Esophagus muscularis mucosa (tissue), 4 donors: Measurements from ENCODE around the gene ARL5C. TPM values are rescaled to one million over a fixed set of nuclear protein-coding genes. Genes with fewer than 3 reads are reported as not detected.

ENCODE experiments used
- DNase-seq: peaks from one replicate; pipeline ENCODE4 v3.0.0-alpha.2; 2017; ENCODE audit errors: extremely low spot score
- H3K27ac ChIP-seq, 4 donors: fragments of 200-600 bp; sonication (generic); replicated peaks in 1 of 4; 1 replicate in 3 of 4; 2 replicates in 1 of 4; pipeline ENCODE4 v1.5.1; 2016 to 2019; ENCODE audit warnings: mild to moderate bottlenecking in 1 of 4
- H3K27me3 ChIP-seq, 4 donors: fragments of 200-600 bp; sonication (generic); one replicate each; pipeline versions ENCODE4 v1.5.1 to v1.6.0; 2016 to 2019
- H3K36me3 ChIP-seq, 4 donors: fragments of 200-600 bp; sonication (generic); one replicate each; pipeline ENCODE4 v1.5.1; 2016 to 2019
- H3K4me1 ChIP-seq, 4 donors: fragments of 200-600 bp; sonication (generic); one replicate each; pipeline ENCODE4 v1.5.1; 2016 to 2019
- H3K4me3 ChIP-seq, 4 donors: fragments of 200-600 bp; sonication (generic); 1 replicate in 2 of 4; 2 replicates in 2 of 4; pipeline ENCODE4 v1.5.1; 2016 to 2019; ENCODE audit warnings: mild to moderate bottlenecking in 4 of 4, moderate library complexity in 1 of 4
- H3K9me3 ChIP-seq, 4 donors: fragments of 200-600 bp; sonication (generic); 1 replicate in 3 of 4; 2 replicates in 1 of 4; pipeline ENCODE4 v1.5.1; 2016 to 2019
- CTCF ChIP-seq, 3 experiments: fragments of 200-600 bp in 2 of 3; fragments of 450-650 bp in 1 of 3; sonication (generic) in 2 of 3; IDR thresholded peaks; one replicate each; pipeline ENCODE4 v1.5.1; 2017 to 2019; ENCODE audit warnings: antibody characterized with exemption in 3 of 3, mild to moderate bottlenecking in 2 of 3, moderate library complexity in 1 of 3
- EP300 ChIP-seq: sonication (generic); formaldehyde crosslinking; IDR thresholded peaks from one replicate; pipeline ENCODE4 v1.6.1; 2017; ENCODE audit warnings: antibody characterized with exemption
- POLR2A ChIP-seq: fragments of 450-650 bp; IDR thresholded peaks from one replicate; pipeline ENCODE4 v1.6.1; 2017; ENCODE audit warnings: antibody characterized with exemption, moderate library complexity, mild to moderate bottlenecking, low read depth
- POLR2AphosphoS5 ChIP-seq, 2 donors: sonication (generic); formaldehyde crosslinking; IDR thresholded peaks; one replicate each; pipeline ENCODE4 v1.6.1; 2017; ENCODE audit warnings: antibody characterized with exemption in 2 of 2
- WGBS: methylation state at CpG from one replicate; pipeline ENCODE4 v1.1.5; 2018; 5-methylcytosine and 5-hydroxymethylcytosine counted together
- intact Hi-C: fragments of 100-400 bp; cut with DNase I; formaldehyde crosslinking; loops from one replicate; pipeline ENCODE4 v1.15.1; 2023
- total RNA-seq, 4 donors: library from RNA; depleted of rRNA; stranded (reverse); fragments of >200 nt; gene quantifications; one replicate each; pipeline versions ENCODE4 v1.1.0 to v1.2.1, GENCODE V29; 2016

Gene ARL5C, protein sequence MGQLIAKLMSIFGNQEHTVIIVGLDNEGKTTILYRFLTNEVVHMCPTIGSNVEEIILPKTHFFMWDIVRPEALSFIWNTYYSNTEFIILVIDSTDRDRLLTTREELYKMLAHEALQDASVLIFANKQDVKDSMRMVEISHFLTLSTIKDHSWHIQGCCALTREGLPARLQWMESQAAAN
- total RNA-seq, result 1 to 10 TPM in 1 of 4 donors, not detected in 3; 1.7 TPM

DNA sequence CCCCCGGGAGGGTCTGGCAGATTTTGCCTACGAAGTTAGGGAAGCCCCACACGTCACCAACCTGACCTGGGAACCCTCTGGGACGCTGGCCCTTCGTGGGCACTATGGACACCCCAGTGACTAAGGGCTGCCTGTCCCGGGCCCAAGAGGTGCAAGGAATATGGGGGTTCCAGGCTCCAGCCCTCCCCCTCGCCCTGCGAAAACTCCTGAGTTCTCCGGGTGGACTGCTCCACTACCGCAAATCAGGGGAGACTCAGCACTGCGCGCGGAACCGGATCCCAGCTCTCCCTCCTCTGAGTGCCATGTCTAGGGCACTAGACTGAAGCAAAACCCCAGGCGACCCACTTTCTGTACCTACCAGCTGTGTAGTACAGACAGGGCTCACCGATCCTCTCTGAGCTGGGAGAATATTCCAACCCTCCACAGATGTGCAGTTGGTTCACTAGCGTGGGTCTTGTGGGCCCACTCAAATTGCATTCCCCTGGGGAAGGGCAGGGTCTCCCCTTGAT lies at the start of gene ARL5C:
Gene ARL5C (minus strand): TSS at position 321 of the 509 bp plus-strand sequence. CDS start 401 bp downstream, outside the sequence.
- Histone ChIP-seq H3K36me3 (no peaks in the 10 kb centered on the region), H3K27me3 (no peaks in the 10 kb centered on the region), H3K9me3 (no peaks in the 10 kb centered on the region), H3K27ac (peak within 1 kb of the TSS in 3 of 4 donors; percentile 31 to 54 (median 53)), H3K4me1 (peaks cover 29 to 42% (median 35%) of the 10 kb centered on the region in 4 donors), H3K4me3 (peak within 1 kb of the TSS; percentile 48 to 62 (median 59))
- TF ChIP-seq POLR2A (no peak), POLR2AphosphoS5 (IDR thresholded peaks at IDR 0.05) (no peak)
- intact Hi-C loops, result no loop called here
- DNase-seq, result no peak
- 40% methylated on average over 2 of the region's 17 CpGs for WGBS

- H3K36me3 ChIP-seq, result no peaks in the 10 kb centered on the region
- intact Hi-C loops, result no loop called here
- TF ChIP-seq POLR2A (no peak), CTCF (IDR thresholded peaks at IDR 0.05) (no peak), EP300 (no peak), POLR2AphosphoS5 (IDR thresholded peaks at IDR 0.05) (no peak)
- no peak overlapping the region for H3K27ac ChIP-seq
- H3K4me3 ChIP-seq, result no peak overlapping the region
- H3K4me1 ChIP-seq, result peaks cover 14 to 19% (median 17%) of the 10 kb centered on the region in 4 donors
- peaks cover 0 to 34% (median 0%) of the 10 kb centered on the region in 4 donors for H3K27me3 ChIP-seq
- DNase-seq, result no peak
- whole genome bisulfite sequencing, result 92% methylated on average over 5 of the region's 9 CpGs
- no peaks in the 10 kb centered on the region for H3K9me3 ChIP-seq
Measured at GRCh38 chr17:39213852-39214251, 47.9 kb upstream of the ARL5C start.

- H3K4me1 ChIP-seq, result peaks cover 14 to 27% (median 24%) of the 10 kb centered on the region in 4 donors
Measured at GRCh38 chr17:39212841-39213480, 47.0 kb upstream of the ARL5C start.

DNA sequence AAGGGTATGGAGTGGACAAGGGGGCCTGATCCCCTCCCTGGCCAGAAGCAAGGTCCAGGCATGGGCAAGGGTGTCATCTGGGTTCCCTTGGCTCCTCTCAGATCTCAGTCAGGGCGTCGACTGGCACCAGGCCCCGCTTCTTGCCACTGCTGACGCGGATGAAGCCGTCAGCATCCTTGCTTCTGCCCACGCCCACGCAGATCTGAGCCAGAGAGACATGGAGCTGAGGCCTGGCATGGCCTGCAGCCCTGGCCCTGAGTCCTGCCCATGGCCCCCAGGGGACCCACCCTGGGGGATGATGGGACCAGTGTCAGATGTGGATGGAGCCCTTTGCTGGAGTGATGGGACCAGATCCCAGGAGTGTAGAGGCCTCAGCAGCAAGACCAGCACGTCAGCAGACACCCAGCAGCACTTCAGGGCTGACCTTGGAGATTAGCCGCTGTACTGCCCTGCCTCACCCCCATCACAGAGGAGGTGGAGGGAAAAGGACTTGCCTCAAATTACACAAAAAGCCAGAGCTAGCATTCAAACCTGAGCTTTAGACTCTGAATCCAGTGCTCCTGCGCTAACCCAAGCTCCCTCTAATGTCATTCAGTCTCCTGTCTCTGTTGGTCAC lies 46.3 kb upstream of the ARL5C start:
- H3K27me3 ChIP-seq, result peaks cover 0 to 23% (median 0%) of the 10 kb centered on the region in 4 donors
- no peaks in the 10 kb centered on the region for H3K9me3 ChIP-seq
- WGBS, result 86% methylated on average over 11 of the region's 11 CpGs
- TF ChIP-seq POLR2A, result no peak
- TF ChIP-seq EP300, result no peak
- TF ChIP-seq POLR2AphosphoS5 (IDR thresholded peaks at IDR 0.05), result no peak
- no peak for TF ChIP-seq CTCF (IDR thresholded peaks at IDR 0.05)
- H3K27ac ChIP-seq, result no peak overlapping the region
- no peak overlapping the region for H3K4me3 ChIP-seq
- intact Hi-C loops, result no loop called here
- DNase-seq, result no peak
- H3K4me1 ChIP-seq, result peaks cover 14 to 31% (median 26%) of the 10 kb centered on the region in 4 donors
- H3K36me3 ChIP-seq, result no peaks in the 10 kb centered on the region

More at GRCh38 chr17:39212841-39213480, 47.0 kb upstream of the ARL5C start:
- DNase-seq, result no peak
- Histone ChIP-seq H3K27me3 (peaks cover 0 to 28% (median 0%) of the 10 kb centered on the region in 4 donors), H3K9me3 (no peaks in the 10 kb centered on the region), H3K4me3 (no peak overlapping the region), H3K36me3 (no peaks in the 10 kb centered on the region), H3K27ac (no peak overlapping the region)
- no peak for TF ChIP-seq POLR2AphosphoS5 (IDR thresholded peaks at IDR 0.05)
- no peak for TF ChIP-seq CTCF (IDR thresholded peaks at IDR 0.05)
- no peak for TF ChIP-seq POLR2A
- no peak for TF ChIP-seq EP300
- 86% methylated on average over 16 of the region's 16 CpGs for WGBS
- intact Hi-C loops, result no loop called here

DNA sequence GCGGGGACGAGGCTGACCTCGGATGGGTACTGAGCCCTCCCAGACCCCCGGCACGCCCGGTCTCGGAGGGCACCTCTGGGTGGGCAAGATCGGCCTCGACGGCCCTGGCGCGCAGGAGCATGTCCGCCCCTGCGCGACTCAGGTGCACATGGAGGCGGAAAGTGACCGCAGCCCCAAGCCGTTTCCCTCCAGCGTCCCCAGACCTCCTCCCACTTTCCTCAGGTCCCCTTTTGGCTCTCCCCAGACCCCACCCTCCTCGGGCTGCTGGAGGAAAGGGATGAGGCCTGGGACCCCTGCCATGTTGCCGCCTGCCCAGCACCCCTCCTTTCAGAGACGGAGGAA lies 44.1 kb upstream of the ARL5C start:
- H3K4me1 ChIP-seq, result peaks cover 14 to 34% (median 27%) of the 10 kb centered on the region in 4 donors
- WGBS, result 11% methylated on average over 20 of the region's 22 CpGs
- no peaks in the 10 kb centered on the region for H3K9me3 ChIP-seq
- DNase-seq, result no peak
- H3K27ac ChIP-seq, result peak overlapping the region in 3 of 4 donors; percentile 57 to 73 (median 63)
- peaks cover 0 to 7% (median 0%) of the 10 kb centered on the region in 4 donors for H3K27me3 ChIP-seq
- peaks cover 0 to 3% (median 2%) of the 10 kb centered on the region in 4 donors for H3K36me3 ChIP-seq
- peak overlapping the region; percentile 48 to 58 (median 58) for H3K4me3 ChIP-seq
- intact Hi-C loops, result no loop called here
- TF ChIP-seq POLR2A (no peak), CTCF (IDR thresholded peaks at IDR 0.05) (no peak), EP300 (no peak), POLR2AphosphoS5 (IDR thresholded peaks at IDR 0.05) (no peak)
